HL-60 (cell line): Measurements from ENCODE around the gene CEP68.

Experiments used
- DNase-seq, 2 experiments: peaks; one replicate each; pipeline ENCODE4 v3.0.0-alpha.2; 2010 to 2020; ENCODE audit warnings: low read depth in 1 of 2, low spot score in 1 of 2
- H3K27ac ChIP-seq: fragments of 250-450 bp; sonication (Bioruptor Pico); replicated peaks from 2 replicates; pipeline ENCODE4 v1.5.1; 2020; ENCODE audit warnings: mild to moderate bottlenecking, moderate library complexity
- H3K27me3 ChIP-seq: fragments of 250-450 bp; sonication (Bioruptor Pico); 2 replicates; pipeline ENCODE4 v1.5.1; 2021; ENCODE audit warnings: mild to moderate bottlenecking, moderate library complexity; ENCODE audit not compliant: insufficient read depth, poor library complexity, severe bottlenecking
- H3K4me3 ChIP-seq: replicated peaks from 2 replicates; pipeline ENCODE4 v1.5.1; 2011; ENCODE audit warnings: mild to moderate bottlenecking, control low read depth, low read length; ENCODE audit not compliant: insufficient read depth
- CTCF ChIP-seq: IDR thresholded peaks from one replicate; pipeline ENCODE4 v1.5.1; 2011; ENCODE audit warnings: low read length, control low read depth, inconsistent platforms; ENCODE audit not compliant: insufficient read depth
- GABPA ChIP-seq: IDR thresholded peaks from 2 replicates; pipeline ENCODE4 v1.6.1; 2012; ENCODE audit warnings: low read depth
- POLR2AphosphoS5 ChIP-seq: IDR thresholded peaks from 2 replicates; pipeline ENCODE4 v1.6.1; 2012; ENCODE audit warnings: low read depth
- SPI1 ChIP-seq: IDR thresholded peaks from 2 replicates; pipeline ENCODE4 v1.6.1; 2012; ENCODE audit warnings: low read depth, mild to moderate bottlenecking, borderline replicate concordance
- TF ChIP-seq, protein P1 (sequence below): IDR thresholded peaks from 2 replicates; pipeline ENCODE4 v1.6.1; 2012; ENCODE audit warnings: low read depth; ENCODE audit not compliant: insufficient replicate concordance

The CEP68 gene

GRCh38 chr2:65062843-65063825, 6.9 kb downstream of the CEP68 start:
- H3K27ac ChIP-seq = no peak overlapping the region

GRCh38 chr2:65064728-65065552, 8.7 kb downstream of the CEP68 start:
- TF ChIP-seq SPI1 (no peak), POLR2AphosphoS5 (peak; percentile 49; the same call in 1 of the 2 replicates), GABPA (no peak), CTCF (peak; percentile 79)
- TF ChIP-seq, protein P1, sequence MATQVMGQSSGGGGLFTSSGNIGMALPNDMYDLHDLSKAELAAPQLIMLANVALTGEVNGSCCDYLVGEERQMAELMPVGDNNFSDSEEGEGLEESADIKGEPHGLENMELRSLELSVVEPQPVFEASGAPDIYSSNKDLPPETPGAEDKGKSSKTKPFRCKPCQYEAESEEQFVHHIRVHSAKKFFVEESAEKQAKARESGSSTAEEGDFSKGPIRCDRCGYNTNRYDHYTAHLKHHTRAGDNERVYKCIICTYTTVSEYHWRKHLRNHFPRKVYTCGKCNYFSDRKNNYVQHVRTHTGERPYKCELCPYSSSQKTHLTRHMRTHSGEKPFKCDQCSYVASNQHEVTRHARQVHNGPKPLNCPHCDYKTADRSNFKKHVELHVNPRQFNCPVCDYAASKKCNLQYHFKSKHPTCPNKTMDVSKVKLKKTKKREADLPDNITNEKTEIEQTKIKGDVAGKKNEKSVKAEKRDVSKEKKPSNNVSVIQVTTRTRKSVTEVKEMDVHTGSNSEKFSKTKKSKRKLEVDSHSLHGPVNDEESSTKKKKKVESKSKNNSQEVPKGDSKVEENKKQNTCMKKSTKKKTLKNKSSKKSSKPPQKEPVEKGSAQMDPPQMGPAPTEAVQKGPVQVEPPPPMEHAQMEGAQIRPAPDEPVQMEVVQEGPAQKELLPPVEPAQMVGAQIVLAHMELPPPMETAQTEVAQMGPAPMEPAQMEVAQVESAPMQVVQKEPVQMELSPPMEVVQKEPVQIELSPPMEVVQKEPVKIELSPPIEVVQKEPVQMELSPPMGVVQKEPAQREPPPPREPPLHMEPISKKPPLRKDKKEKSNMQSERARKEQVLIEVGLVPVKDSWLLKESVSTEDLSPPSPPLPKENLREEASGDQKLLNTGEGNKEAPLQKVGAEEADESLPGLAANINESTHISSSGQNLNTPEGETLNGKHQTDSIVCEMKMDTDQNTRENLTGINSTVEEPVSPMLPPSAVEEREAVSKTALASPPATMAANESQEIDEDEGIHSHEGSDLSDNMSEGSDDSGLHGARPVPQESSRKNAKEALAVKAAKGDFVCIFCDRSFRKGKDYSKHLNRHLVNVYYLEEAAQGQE = peak; percentile 29
- no peak overlapping the region; the same call in 1 of the 2 replicates for H3K4me3 ChIP-seq
- no peaks in the 10 kb centered on the region for H3K27me3 ChIP-seq
- DNase-seq = peak; percentile 86 to 88
- H3K27ac ChIP-seq = peak overlapping the region; percentile 85

More at GRCh38 chr2:65062843-65063825, 6.9 kb downstream of the CEP68 start:
- TF ChIP-seq GABPA (no peak), CTCF (no peak), POLR2AphosphoS5 (no peak), SPI1 (no peak)
- TF ChIP-seq, protein P1 = no peak
- no peak for DNase-seq
- Histone ChIP-seq H3K27me3 (no peaks in the 10 kb centered on the region), H3K4me3 (no peak overlapping the region)

DNA sequence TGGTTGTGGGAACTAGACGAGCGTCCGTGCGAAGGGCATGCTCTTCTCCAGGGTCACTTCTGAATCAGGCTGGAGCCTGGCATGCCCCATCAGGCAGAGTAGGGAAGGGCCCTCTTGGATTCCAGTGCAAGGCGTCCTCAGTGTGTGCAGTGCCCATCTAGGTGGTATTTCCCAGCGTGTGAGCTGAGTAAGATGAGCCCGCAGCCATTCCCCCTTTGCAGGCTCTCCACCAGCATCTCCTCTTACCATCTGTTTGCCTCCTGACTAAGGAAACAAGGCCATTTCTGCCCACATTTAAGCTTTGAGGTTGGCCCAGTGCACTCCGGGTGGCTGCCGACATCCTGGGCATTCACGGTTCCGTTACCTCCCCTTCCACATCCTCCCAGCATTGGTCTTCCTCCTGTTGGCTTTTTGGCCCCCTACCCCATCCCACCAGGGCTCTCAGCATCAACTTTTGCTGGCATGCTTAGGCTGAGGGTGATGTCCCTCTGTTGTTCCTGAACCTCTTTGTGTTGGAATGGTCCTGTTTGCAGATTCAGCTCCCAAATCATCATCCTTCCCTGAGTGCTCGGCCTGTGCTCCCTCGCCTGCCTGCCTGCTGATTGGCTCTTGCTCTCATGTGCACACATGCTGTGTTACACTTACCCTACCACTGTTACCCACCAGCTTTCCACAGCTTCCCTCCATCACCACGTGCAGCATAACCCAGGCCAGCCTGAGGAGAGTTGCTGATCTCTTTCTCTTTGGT, 11.8 kb downstream of the CEP68 start:
- H3K27ac ChIP-seq = no peak overlapping the region
- DNase-seq = no peak
- no peak overlapping the region for H3K4me3 ChIP-seq
- TF ChIP-seq POLR2AphosphoS5 = no peak
- no peak for TF ChIP-seq SPI1
- no peak for TF ChIP-seq CTCF
- TF ChIP-seq, protein P1 = no peak
- no peak for TF ChIP-seq GABPA
- no peaks in the 10 kb centered on the region for H3K27me3 ChIP-seq
